ENCODE measurements around the gene MEGF11. TPM values are rescaled to one million over a fixed set of nuclear protein-coding genes. Genes with fewer than 3 reads are reported as not detected.
A peak's percentile ranks its signal among the peaks of the same experiment; 100 is the strongest.

The MEGF11 gene
- total RNA-seq, 1 experiment from 2014 or later, result not detected

DNA sequence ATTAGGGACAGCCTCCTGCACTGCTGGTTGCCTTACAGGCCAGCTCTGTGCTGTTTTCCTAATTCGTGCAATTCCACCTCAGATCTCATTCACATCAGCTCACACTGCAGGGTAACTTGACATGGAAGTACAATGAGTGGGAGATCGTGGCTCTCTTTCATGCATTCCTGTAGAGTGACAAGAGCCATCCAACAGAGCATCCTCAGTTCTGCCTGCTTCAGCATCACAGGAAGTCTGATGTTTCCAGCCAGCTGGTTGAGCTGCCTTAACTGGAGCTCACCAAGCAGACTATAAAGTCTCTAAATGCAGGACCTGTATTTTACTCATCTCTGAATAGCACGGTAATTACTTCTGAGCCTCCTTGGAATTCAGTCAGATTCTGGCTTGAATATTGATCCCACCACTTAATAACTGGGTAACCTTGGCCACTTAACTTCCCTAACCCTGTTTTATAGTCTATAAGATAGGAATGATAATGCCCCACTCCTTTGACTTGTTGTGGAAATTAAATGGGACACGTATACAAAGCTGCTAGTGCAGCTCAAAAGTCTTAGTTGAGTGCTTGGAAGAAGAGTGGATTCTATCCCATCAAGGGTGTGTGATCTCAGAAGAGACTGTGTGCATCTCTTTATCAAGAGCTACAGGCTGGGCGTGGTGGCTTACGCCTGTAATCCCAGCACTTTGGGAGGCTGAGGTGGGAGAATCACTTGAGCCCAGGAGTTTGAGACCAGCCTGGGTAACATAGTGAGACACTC is 38.4 kb upstream of the MEGF11 start:
- Histone ChIP-seq H3K27me3 (ENCODE audit: insufficient read depth, low read depth) (no peaks in the 10 kb centered on the region), H3K9me3 (ENCODE audit: insufficient read depth, low read depth) (no peaks in the 10 kb centered on the region), H3K4me3 (peak overlapping the region; percentile 52; the same call in 1 of the 2 replicates), H3K27ac (no peak overlapping the region), H3K4me1 (replicated peaks; ENCODE audit: insufficient read depth) (peaks cover 28% of the 10 kb centered on the region), H3K9me2 (ENCODE audit: insufficient read depth) (no peaks in the 10 kb centered on the region), H4K20me1 (ENCODE audit: insufficient read depth) (no peaks in the 10 kb centered on the region), H3K36me3 (ENCODE audit: low read depth) (no peaks in the 10 kb centered on the region), H2AFZ (no peak overlapping the region), H3F3A (ENCODE audit: insufficient read depth, low read depth) (peaks cover 23% of the 10 kb centered on the region), H3K4me2 (peak overlapping the region; percentile 87), H3K79me2 (ENCODE audit: low read depth) (peaks cover 19% of the 10 kb centered on the region)
- ChIA-PET CTCF (interaction anchor here (0.6 kb wide), 1 partner anchor 9 kb away, joined by 5 read pairs; no protein-coding TSS in a partner anchor), POLR2A (ENCODE audit: unreplicated experiment) (interaction anchor here (0.7 kb wide), 1 partner anchor 94 kb away, joined by 3 read pairs; no protein-coding TSS in a partner anchor)
- no TSS peak for BruUV-seq (replicated peaks)
- no peak for TF ChIP-seq EZH2 (IDR thresholded peaks at IDR 0.05; ENCODE audit: low read depth)
- TF ChIP-seq, protein P1, sequence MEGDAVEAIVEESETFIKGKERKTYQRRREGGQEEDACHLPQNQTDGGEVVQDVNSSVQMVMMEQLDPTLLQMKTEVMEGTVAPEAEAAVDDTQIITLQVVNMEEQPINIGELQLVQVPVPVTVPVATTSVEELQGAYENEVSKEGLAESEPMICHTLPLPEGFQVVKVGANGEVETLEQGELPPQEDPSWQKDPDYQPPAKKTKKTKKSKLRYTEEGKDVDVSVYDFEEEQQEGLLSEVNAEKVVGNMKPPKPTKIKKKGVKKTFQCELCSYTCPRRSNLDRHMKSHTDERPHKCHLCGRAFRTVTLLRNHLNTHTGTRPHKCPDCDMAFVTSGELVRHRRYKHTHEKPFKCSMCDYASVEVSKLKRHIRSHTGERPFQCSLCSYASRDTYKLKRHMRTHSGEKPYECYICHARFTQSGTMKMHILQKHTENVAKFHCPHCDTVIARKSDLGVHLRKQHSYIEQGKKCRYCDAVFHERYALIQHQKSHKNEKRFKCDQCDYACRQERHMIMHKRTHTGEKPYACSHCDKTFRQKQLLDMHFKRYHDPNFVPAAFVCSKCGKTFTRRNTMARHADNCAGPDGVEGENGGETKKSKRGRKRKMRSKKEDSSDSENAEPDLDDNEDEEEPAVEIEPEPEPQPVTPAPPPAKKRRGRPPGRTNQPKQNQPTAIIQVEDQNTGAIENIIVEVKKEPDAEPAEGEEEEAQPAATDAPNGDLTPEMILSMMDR (conservative IDR thresholded peaks at IDR 0.05), result no peak
- intact Hi-C loops (cut with micrococcal nuclease; ENCODE audit: unreplicated experiment), result loop anchor here (5.0 to 10.0 kb wide), 2 partner anchors 390 to 677 kb away; partner anchors contain the start of gene INTS14
- DNase-seq, result no peak

DNA sequence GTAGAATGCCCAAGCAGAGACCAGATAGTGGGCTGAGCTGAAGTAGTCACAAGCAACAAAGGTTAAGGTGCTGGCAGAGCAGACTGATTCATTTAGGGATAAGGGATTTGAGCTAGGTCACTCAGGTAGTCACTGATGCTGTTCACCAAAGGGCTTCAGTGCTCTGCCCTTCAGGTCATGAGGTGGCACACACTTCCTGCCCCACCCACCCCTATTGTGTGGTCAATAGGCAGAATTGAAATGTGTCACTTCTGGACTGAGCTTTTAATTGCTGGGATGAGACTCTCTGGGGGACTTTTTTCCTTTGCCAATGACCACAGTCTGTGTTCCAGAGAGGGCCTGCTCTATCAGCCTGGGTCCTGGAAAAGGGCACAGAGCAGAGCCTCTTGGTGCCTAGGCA is 37.0 kb upstream of the MEGF11 start:
- intact Hi-C loops (cut with micrococcal nuclease; ENCODE audit: unreplicated experiment), result loop anchor here (5.0 to 10.0 kb wide), 2 partner anchors 388 to 676 kb away; partner anchors contain the start of gene INTS14
- no peak for TF ChIP-seq EZH2 (IDR thresholded peaks at IDR 0.05; ENCODE audit: low read depth)
- TF ChIP-seq, protein P1 (conservative IDR thresholded peaks at IDR 0.05), result no peak
- H3K4me3 ChIP-seq, result no peak overlapping the region
- H4K20me1 ChIP-seq (ENCODE audit: insufficient read depth), result no peaks in the 10 kb centered on the region
- no TSS peak for BruUV-seq (replicated peaks)
- H3K36me3 ChIP-seq (ENCODE audit: low read depth), result no peaks in the 10 kb centered on the region
- H3K27ac ChIP-seq, result no peak overlapping the region
- H3K79me2 ChIP-seq (ENCODE audit: low read depth), result peaks cover 6% of the 10 kb centered on the region
- POLR2A ChIA-PET (ENCODE audit: unreplicated experiment), result no interaction called here
- no peaks in the 10 kb centered on the region for H3K27me3 ChIP-seq (ENCODE audit: insufficient read depth, low read depth)
- peaks cover 20% of the 10 kb centered on the region for H3K4me1 ChIP-seq (replicated peaks; ENCODE audit: insufficient read depth)
- peaks cover 23% of the 10 kb centered on the region for H3F3A ChIP-seq (ENCODE audit: insufficient read depth, low read depth)
- CTCF ChIA-PET, result no interaction called here
- no peak overlapping the region for H2AFZ ChIP-seq
- H3K9me3 ChIP-seq (ENCODE audit: insufficient read depth, low read depth), result no peaks in the 10 kb centered on the region
- H3K4me2 ChIP-seq, result peak overlapping the region; percentile 23; the same call in 1 of the 2 replicates
- no peaks in the 10 kb centered on the region for H3K9me2 ChIP-seq (ENCODE audit: insufficient read depth)
- peak in 1 of 2 experiments; percentile 25 for DNase-seq

DNA sequence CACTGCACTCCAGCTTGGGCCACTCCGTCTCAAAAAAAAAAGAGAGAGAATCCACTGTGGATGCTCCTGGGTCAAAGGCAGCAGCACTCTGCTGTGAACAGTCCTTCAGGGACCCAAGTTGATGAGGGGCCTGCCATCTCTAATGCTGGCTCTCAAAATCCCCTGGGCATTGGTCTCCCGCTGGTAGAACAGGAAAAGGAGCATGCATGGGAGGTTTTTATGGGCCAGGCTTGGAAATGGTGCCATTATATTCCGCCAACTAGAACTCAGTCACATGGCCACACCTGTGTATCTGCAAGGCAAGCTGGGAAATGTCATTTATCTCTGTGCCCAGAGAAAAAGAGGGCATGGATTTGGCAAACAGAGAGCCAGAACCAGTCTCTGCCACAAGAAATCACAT is 36.5 kb upstream of the MEGF11 start:
- no peaks in the 10 kb centered on the region for H4K20me1 ChIP-seq (ENCODE audit: insufficient read depth)
- H3K4me3 ChIP-seq, result no peak overlapping the region
- 0 out of 2 replicates have a peak, but pooled peaks cover 5% of the 10 kb centered on the region for H3K79me2 ChIP-seq (ENCODE audit: low read depth)
- H3K9me3 ChIP-seq (ENCODE audit: insufficient read depth, low read depth), result no peaks in the 10 kb centered on the region
- H3K27ac ChIP-seq, result no peak overlapping the region
- ChIA-PET CTCF (no interaction called here), POLR2A (ENCODE audit: unreplicated experiment) (no interaction called here)
- H3K27me3 ChIP-seq (ENCODE audit: insufficient read depth, low read depth), result no peaks in the 10 kb centered on the region
- TF ChIP-seq, protein P1 (conservative IDR thresholded peaks at IDR 0.05), result no peak
- TF ChIP-seq EZH2 (IDR thresholded peaks at IDR 0.05; ENCODE audit: low read depth), result no peak
- H3K36me3 ChIP-seq (ENCODE audit: low read depth), result no peaks in the 10 kb centered on the region
- no peak for DNase-seq
- BruUV-seq (replicated peaks), result no TSS peak
- H3F3A ChIP-seq (ENCODE audit: insufficient read depth, low read depth), result peaks cover 20% of the 10 kb centered on the region
- H2AFZ ChIP-seq, result no peak overlapping the region
- intact Hi-C loops (cut with micrococcal nuclease; ENCODE audit: unreplicated experiment), result loop anchor here (5.0 to 10.0 kb wide), 2 partner anchors 388 to 675 kb away; partner anchors contain the start of gene INTS14
- H3K4me2 ChIP-seq, result 0 out of 2 replicates have a peak overlapping the region, but pooled peaks have one; percentile 23
- H3K9me2 ChIP-seq (ENCODE audit: insufficient read depth), result no peaks in the 10 kb centered on the region
- peaks cover 15% of the 10 kb centered on the region for H3K4me1 ChIP-seq (replicated peaks; ENCODE audit: insufficient read depth)
